K562 (cell line): ENCODE data around the gene HDLBP. TPM values are rescaled to one million over a fixed set of nuclear protein-coding genes. Genes with fewer than 3 reads are reported as not detected.

Source experiments
- HCFC1 ChIP-seq: IDR thresholded peaks from 2 replicates; pipeline ENCODE4 v1.6.1; 2012; ENCODE audit warnings: low read depth, low read length, improper control_type of control experiment
- NFE2L1 ChIP-seq: fragments of 450-650 bp; IDR thresholded peaks from 2 replicates; pipeline ENCODE4 v1.6.1; 2016; ENCODE audit warnings: missing genetic modification characterization, low read depth, mild to moderate bottlenecking, missing compliant biosample characterization, moderate library complexity, borderline replicate concordance
- ZNF23 ChIP-seq: fragments of 250-450 bp; sonication (Bioruptor Pico); IDR thresholded peaks from 2 replicates; pipeline ENCODE4 v1.4.0; 2020; ENCODE audit warnings: mild to moderate bottlenecking
- polyA plus RNA-seq, 8 experiments: library from polyadenylated mRNA; depleted of rRNA in 4 of 8; stranded (reverse) in 5 of 8; unstranded in 3 of 8; fragments of >200 nt; fragmentation: Nextera tagmentation in 2 of 8; fragmentation: Illumina TruSeq in 1 of 8; extraction: Ambion mirVana in 2 of 8; extraction: Trizol in 1 of 8; gene quantifications; 2 replicates each; pipeline versions ENCODE4 v1.2.1 to v1.2.3, GENCODE V29; 2011 to 2014; ENCODE audit warnings: inconsistent platforms in 1 of 8, missing spikeins in 1 of 8
- total RNA-seq, 7 experiments: library from RNA; depleted of rRNA in 6 of 7; stranded (reverse); fragments of >200 nt in 6 of 7; fragmentation: Illumina TruSeq in 2 of 7; extraction: Trizol in 2 of 7; gene quantifications; 2 replicates each; pipeline versions ENCODE4 v1.2.1 to v1.2.3, GENCODE V29; 2011 to 2021; ENCODE audit warnings: low replicate concordance in 1 of 7
- TF ChIP-seq, protein P1 (sequence below), 2 experiments: fragments of 450-650 bp; IDR thresholded peaks; 2 replicates each; pipeline ENCODE4 v1.6.1; 2016; ENCODE audit warnings: mild to moderate bottlenecking in 2 of 2, borderline replicate concordance in 1 of 2, low read depth in 1 of 2, moderate library complexity in 1 of 2
- TF ChIP-seq, protein P2 (sequence below): fragments of 250-450 bp; sonication (Bioruptor Pico); IDR thresholded peaks from 2 replicates; pipeline ENCODE4 v1.5.0; 2021; ENCODE audit warnings: mild to moderate bottlenecking, moderate library complexity

HDLBP gene
- total and polyA plus RNA-seq, 9 of the 15 experiments (the other 6 are each of a cell fraction or from before 2014, with no cell fraction given): 24.4 to 378 (median 146) TPM

- TF ChIP-seq, protein P1, sequence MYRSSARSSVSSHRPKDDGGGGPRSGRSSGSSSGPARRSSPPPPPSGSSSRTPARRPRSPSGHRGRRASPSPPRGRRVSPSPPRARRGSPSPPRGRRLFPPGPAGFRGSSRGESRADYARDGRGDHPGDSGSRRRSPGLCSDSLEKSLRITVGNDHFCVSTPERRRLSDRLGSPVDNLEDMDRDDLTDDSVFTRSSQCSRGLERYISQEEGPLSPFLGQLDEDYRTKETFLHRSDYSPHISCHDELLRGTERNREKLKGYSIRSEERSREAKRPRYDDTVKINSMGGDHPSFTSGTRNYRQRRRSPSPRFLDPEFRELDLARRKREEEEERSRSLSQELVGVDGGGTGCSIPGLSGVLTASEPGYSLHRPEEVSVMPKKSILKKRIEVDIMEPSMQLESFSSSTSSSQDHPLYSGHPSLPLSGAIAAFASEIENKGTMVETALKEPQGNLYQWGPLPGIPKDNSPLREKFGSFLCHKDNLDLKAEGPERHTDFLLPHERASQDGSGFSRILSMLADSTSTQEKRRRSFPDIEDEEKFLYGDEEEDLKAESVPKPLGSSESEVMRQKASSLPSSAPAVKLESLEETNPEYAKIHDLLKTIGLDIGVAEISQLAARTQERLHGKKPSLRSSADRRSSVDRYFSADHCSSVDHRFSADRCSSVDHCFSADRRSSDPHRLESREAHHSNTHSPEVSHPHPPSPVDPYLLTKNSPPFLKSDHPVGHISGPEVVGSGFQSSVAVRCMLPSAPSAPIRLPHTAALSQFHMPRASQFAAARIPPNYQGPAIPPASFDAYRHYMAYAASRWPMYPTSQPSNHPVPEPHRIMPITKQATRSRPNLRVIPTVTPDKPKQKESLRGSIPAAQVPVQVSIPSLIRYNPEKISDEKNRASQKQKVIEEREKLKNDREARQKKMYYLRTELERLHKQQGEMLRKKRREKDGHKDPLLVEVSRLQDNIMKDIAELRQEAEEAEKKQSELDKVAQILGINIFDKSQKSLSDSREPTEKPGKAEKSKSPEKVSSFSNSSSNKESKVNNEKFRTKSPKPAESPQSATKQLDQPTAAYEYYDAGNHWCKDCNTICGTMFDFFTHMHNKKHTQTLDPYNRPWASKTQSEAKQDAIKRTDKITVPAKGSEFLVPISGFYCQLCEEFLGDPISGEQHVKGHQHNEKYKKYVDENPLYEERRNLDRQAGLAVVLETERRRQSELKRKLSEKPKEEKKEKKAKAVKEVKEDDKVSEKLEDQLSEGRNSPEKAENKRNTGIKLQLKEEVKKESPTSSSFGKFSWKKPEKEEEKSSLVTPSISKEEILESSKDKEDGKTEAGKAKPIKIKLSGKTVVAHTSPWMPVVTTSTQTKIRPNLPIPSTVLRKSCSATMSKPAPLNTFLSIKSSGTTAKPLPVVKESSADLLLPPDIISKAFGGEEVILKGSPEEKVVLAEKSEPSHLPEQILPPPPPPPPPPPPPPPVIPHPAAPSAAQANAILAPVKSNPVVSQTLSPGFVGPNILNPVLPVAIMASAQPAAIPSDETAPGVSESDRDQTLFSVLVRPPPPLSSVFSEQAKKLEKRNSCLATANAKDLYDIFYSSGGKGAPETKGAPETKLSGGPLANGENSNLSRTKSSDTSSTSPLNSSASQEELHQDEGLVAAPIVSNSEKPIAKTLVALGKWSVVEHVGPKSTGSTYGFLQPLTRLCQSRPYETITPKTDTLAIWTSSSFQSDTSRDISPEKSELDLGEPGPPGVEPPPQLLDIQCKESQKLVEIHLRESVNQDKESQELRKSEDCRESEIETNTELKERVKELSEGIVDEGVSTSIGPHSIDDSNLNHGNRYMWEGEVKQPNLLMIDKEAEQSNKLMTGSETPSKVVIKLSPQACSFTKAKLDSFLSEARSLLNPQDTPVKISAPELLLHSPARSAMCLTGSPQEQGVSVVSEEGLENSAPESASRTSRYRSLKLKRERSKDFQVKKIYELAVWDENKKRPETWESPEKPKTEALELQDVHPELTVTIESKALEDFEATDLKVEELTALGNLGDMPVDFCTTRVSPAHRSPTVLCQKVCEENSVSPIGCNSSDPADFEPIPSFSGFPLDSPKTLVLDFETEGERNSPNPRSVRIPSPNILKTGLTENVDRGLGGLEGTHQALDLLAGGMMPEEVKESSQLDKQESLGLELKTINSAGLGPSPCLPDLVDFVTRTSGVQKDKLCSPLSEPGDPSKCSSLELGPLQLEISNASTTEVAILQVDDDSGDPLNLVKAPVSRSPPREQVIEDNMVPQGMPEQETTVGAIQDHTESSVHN (IDR thresholded peaks at IDR 0.05; ENCODE audit: borderline replicate concordance in 1 of 2, low read depth in 1 of 2): no peak
- TF ChIP-seq NFE2L1 (tag) (no peak), HCFC1 (peak; percentile 81), ZNF23 (no peak)
- TF ChIP-seq, protein P2, sequence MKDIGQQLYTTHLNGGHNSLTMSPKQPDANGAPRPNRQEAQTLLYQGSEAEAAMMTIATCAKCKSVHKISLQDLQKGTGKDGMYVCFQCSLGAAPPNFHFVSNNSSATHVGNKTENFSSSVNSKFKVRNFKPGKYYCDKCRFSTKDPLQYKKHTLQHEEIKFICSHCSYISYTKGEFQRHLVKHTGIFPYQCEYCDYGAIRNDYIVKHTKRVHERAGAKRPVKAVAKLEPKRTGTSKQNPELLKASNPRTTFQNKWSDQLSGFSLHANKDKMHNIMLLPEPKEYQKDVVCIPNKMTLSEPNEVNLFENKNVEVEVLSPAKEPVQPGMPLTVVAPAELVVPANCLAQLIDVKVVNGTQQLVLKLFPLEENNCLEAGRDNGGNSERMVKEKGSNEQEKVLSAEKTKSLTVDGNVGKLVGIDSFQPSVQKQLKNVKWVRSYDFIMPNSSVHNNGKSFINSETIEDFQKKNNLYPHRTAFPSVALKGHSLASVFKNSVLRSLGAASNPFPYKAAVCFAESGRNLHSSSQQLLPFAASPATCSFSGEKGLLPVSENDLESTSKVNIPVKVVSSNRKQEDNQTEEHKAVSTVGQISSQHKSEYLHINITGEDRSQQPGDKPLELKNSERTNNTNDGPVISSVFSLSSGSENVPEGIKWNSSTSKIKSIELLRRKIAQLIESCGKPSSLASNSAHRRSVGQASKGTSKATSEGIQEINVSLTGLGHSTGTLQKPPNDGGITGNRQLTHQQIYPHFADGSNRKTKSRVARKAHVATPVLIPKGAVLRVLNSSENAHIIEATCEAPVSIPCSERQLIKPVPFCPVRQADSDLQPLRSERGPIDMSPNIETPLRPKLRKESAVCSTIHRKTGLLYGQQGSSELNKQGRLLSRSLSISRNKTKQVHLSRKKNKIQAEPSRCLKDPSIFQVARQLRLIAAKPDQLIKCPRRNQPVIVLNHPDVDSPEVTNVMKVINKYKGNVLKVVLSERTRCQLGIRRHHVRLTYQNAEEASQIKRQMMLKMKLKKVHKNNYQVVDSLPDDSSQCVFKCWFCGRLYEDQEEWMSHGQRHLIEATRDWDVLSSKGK (CRISPR knock-in tag): no peak
- TF ChIP-seq, all 486 proteins: peak for 136
These were observed at the start of gene HDLBP (continued) for GRCh38 chr2:241315093-241315878.
